Caco-2 (cell line): Measurements from ENCODE around the gene ZP4. TPM values are rescaled to one million over a fixed set of nuclear protein-coding genes. Genes with fewer than 3 reads are reported as not detected.

ENCODE experiments used
- BruUV-seq: library from RNA; stranded (reverse); fragments of 400-500 nt; replicated peaks from 2 replicates; lab custom pipeline; 2021; lab: Mats Ljungman, UMichigan
- CTCF ChIA-PET: fragments of 300-600 bp; sonication (Branson Sonifier 250); formaldehyde crosslinking; loops from one replicate; lab custom pipeline; 2022; ENCODE audit warnings: antibody characterized with exemption; lab: Charles Lee
- POLR2A ChIA-PET: fragments of 300-600 bp; sonication (Branson Sonifier 250); formaldehyde crosslinking; loops from one replicate; lab custom pipeline; 2022; ENCODE audit warnings: antibody characterized with exemption; lab: Charles Lee
- DNase-seq, 2 experiments: peaks; one replicate each; pipeline versions ENCODE4 v3.0.0 to v3.0.0-alpha.2; 2020 to 2022
- H3K27me3 ChIP-seq: replicated peaks from 2 replicates; pipeline ENCODE4 v1.6.0; 2011; ENCODE audit warnings: low read length; ENCODE audit not compliant: control insufficient read depth, insufficient read depth
- H3K36me3 ChIP-seq: 2 replicates; pipeline ENCODE4 v1.5.1; 2011; ENCODE audit warnings: low read length; ENCODE audit not compliant: control insufficient read depth, insufficient read depth
- H3K4me1 ChIP-seq: fragments of 250-450 bp; sonication (Bioruptor Pico); 2 replicates; pipeline ENCODE4 v1.5.1; 2020; ENCODE audit warnings: mild to moderate bottlenecking
- H3K4me3 ChIP-seq: 2 replicates; pipeline ENCODE4 v1.5.1; 2011; ENCODE audit warnings: low read depth, mild to moderate bottlenecking, control low read depth, low read length
- H3K9me3 ChIP-seq: fragments of 250-450 bp; sonication (Bioruptor Pico); 2 replicates; pipeline ENCODE4 v1.5.1; 2020; ENCODE audit warnings: mild to moderate bottlenecking, moderate library complexity
- H3K27ac Mint-ChIP-seq: one replicate; pipeline ENCODE4 v1.8.0; 2022; ENCODE audit warnings: mixed read lengths; ENCODE audit not compliant: unreplicated experiment
- H3K27me3 Mint-ChIP-seq: one replicate; pipeline ENCODE4 v1.8.0; 2022; ENCODE audit warnings: mixed read lengths; ENCODE audit not compliant: insufficient read depth, unreplicated experiment
- H3K36me3 Mint-ChIP-seq: one replicate; pipeline ENCODE4 v1.8.0; 2022; ENCODE audit warnings: mild to moderate bottlenecking, mixed read lengths; ENCODE audit not compliant: insufficient read depth, unreplicated experiment
- H3K4me1 Mint-ChIP-seq: one replicate; pipeline ENCODE4 v1.8.0; 2022; ENCODE audit warnings: low read depth, mixed read lengths; ENCODE audit not compliant: unreplicated experiment
- H3K4me3 Mint-ChIP-seq: one replicate; pipeline ENCODE4 v1.8.0; 2022; ENCODE audit warnings: mild to moderate bottlenecking, moderate library complexity, mixed read lengths; ENCODE audit not compliant: unreplicated experiment
- H3K9me3 Mint-ChIP-seq: one replicate; pipeline ENCODE4 v1.8.0; 2022; ENCODE audit warnings: mixed read lengths; ENCODE audit not compliant: unreplicated experiment
- intact Hi-C: fragments of 100-400 bp; cut with micrococcal nuclease; formaldehyde crosslinking; loops from one replicate; pipeline ENCODE4 v1.10.0; 2022; ENCODE audit not compliant: unreplicated experiment
- total RNA-seq: library from RNA; stranded (reverse); gene quantifications from 2 replicates; pipeline ENCODE4 v1.2.3, GENCODE V29; 2022
- TF ChIP-seq, protein P1 (sequence below), 2 experiments: fragments of 200-600 bp in 1 of 2; IDR thresholded peaks; 1 replicate in 1 of 2; 2 replicates in 1 of 2; pipeline versions ENCODE4 v1.5.1 to v1.8.0; 2011 to 2022; ENCODE audit warnings: antibody characterized with exemption in 1 of 2, control low read depth in 1 of 2, inconsistent platforms in 1 of 2, low read depth in 1 of 2, low read length in 1 of 2, mild to moderate bottlenecking in 1 of 2, moderate library complexity in 1 of 2; ENCODE audit not compliant: insufficient read depth in 1 of 2, severe bottlenecking in 1 of 2, unreplicated experiment in 1 of 2

Gene ZP4
- total RNA-seq, 1 experiment from 2014 or later: not detected

DNA sequence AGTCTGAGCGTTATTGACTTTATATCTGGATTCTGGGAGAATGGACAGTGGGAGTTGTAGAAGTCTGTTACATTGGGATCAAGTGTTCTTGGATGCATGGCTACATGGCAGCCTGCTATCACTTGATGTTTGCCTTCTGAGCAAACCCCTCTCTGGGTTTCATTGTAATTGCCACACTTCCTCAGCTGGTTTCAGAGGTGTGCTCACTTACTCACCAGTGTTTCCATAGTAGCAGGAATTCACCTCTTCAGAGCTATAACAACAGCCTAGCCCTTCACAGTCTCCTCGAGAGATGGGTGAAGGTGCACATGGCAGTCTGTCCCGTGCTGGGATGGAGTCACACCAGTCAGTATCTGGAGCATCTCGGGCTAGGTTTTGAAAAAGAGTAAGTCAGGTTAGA lies 2.6 kb downstream of the ZP4 start:
- TF ChIP-seq, protein P1, sequence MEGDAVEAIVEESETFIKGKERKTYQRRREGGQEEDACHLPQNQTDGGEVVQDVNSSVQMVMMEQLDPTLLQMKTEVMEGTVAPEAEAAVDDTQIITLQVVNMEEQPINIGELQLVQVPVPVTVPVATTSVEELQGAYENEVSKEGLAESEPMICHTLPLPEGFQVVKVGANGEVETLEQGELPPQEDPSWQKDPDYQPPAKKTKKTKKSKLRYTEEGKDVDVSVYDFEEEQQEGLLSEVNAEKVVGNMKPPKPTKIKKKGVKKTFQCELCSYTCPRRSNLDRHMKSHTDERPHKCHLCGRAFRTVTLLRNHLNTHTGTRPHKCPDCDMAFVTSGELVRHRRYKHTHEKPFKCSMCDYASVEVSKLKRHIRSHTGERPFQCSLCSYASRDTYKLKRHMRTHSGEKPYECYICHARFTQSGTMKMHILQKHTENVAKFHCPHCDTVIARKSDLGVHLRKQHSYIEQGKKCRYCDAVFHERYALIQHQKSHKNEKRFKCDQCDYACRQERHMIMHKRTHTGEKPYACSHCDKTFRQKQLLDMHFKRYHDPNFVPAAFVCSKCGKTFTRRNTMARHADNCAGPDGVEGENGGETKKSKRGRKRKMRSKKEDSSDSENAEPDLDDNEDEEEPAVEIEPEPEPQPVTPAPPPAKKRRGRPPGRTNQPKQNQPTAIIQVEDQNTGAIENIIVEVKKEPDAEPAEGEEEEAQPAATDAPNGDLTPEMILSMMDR (IDR thresholded peaks at IDR 0.05; ENCODE audit: insufficient read depth in 1 of 2, low read depth in 1 of 2, low read length in 1 of 2, severe bottlenecking in 1 of 2, unreplicated experiment in 1 of 2): no peak
- POLR2A ChIA-PET: no interaction called here
- Histone ChIP-seq H3K27me3 (no peaks in the 10 kb centered on the region), H3K4me3 (no peak overlapping the region), H3K4me1 (no peaks in the 10 kb centered on the region), H3K36me3 (no peaks in the 10 kb centered on the region), H3K9me3 (no peaks in the 10 kb centered on the region)
- H3K4me1 Mint-ChIP-seq: no peaks in the 10 kb centered on the region
- H3K27me3 Mint-ChIP-seq: peaks cover 12% of the 10 kb centered on the region
- H3K9me3 Mint-ChIP-seq: peaks cover 5% of the 10 kb centered on the region
- CTCF ChIA-PET: no interaction called here
- no peaks in the 10 kb centered on the region for H3K36me3 Mint-ChIP-seq
- DNase-seq: no peak
- intact Hi-C loops: no loop called here
- H3K4me3 Mint-ChIP-seq: no peak overlapping the region
- H3K27ac Mint-ChIP-seq: no peak overlapping the region
- no TSS peak for BruUV-seq

DNA sequence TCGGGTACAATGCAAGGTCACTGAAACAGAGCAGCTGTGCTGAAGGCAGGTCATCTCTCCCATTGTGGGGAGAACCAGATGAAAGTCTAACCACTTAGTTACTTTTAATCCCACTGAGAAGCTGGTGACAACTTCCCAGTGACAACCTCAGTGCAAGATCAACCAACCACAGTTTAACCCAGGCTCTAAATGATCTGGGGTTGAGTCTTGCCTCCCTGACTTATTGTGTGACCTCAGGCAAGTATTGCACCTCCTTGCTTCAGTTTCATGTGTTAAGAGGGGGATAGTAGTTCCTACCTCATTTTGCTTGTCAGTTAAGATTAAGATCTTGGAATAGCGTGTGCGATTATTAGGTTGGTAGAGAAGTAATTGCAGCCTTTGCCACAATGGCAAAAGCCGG lies 3.2 kb downstream of the ZP4 start:
- POLR2A ChIA-PET: no interaction called here
- intact Hi-C loops: no loop called here

DNA sequence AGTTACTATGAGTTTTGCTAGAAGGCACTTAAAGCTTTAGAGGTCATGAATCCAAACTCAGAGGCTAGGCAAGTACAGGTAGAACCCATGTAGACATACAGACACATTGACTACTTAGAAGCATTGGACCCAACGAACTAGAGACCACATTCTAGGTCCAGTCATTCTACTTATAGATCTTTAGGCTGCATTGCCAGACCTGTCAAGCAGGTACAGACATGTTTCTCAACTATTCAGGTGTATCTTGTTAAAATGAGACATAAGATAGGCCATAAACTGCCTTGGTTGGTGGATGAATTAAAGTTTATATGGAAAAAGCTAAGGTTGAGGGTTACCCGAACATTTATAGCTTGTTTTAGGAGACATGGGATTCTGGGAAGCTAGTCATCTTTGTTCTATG lies 6.5 kb downstream of the ZP4 start:
- DNase-seq: no peak
- no peaks in the 10 kb centered on the region for H3K36me3 ChIP-seq
- Mint-ChIP-seq H3K36me3 (no peaks in the 10 kb centered on the region), H3K4me3 (no peak overlapping the region), H3K9me3 (peaks cover 10% of the 10 kb centered on the region), H3K4me1 (no peaks in the 10 kb centered on the region), H3K27ac (no peak overlapping the region), H3K27me3 (peaks cover 13% of the 10 kb centered on the region)
- no peaks in the 10 kb centered on the region for H3K9me3 ChIP-seq
- no peaks in the 10 kb centered on the region; the same call in 1 of the 2 replicates for H3K27me3 ChIP-seq
- TF ChIP-seq, protein P1 (IDR thresholded peaks at IDR 0.05; ENCODE audit: insufficient read depth in 1 of 2, low read depth in 1 of 2, low read length in 1 of 2, severe bottlenecking in 1 of 2, unreplicated experiment in 1 of 2): no peak
- H3K4me3 ChIP-seq: no peak overlapping the region
- ChIA-PET CTCF (no interaction called here), POLR2A (no interaction called here)
- H3K4me1 ChIP-seq: no peaks in the 10 kb centered on the region
- no TSS peak for BruUV-seq
- intact Hi-C loops: no loop called here

More for the DNA sequence above, 3.2 kb downstream of the ZP4 start:
- Histone ChIP-seq H3K27me3 (no peaks in the 10 kb centered on the region), H3K9me3 (no peaks in the 10 kb centered on the region), H3K36me3 (no peaks in the 10 kb centered on the region), H3K4me3 (no peak overlapping the region), H3K4me1 (no peaks in the 10 kb centered on the region)
- peaks cover 10% of the 10 kb centered on the region for H3K9me3 Mint-ChIP-seq
- TF ChIP-seq, protein P1 (IDR thresholded peaks at IDR 0.05; ENCODE audit: insufficient read depth in 1 of 2, low read depth in 1 of 2, low read length in 1 of 2, severe bottlenecking in 1 of 2, unreplicated experiment in 1 of 2): no peak
- no peaks in the 10 kb centered on the region for H3K36me3 Mint-ChIP-seq
- BruUV-seq: no TSS peak
- no peak overlapping the region for H3K27ac Mint-ChIP-seq
- CTCF ChIA-PET: no interaction called here
- H3K4me3 Mint-ChIP-seq: no peak overlapping the region
- peaks cover 14% of the 10 kb centered on the region for H3K27me3 Mint-ChIP-seq
- DNase-seq: no peak
- no peaks in the 10 kb centered on the region for H3K4me1 Mint-ChIP-seq
